CD8-positive, alpha-beta memory T cell (primary cell): ENCODE measurements around the gene TEX52. TPM values are rescaled to one million over a fixed set of nuclear protein-coding genes. Genes with fewer than 3 reads are reported as not detected.
"Not testable (repeated sequence)": the region's sequence is repeated elsewhere in the genome, so short reads cannot be mapped to it uniquely, and the experiment has no call there.

ENCODE experiments used
- CTCF ChIA-PET: fragments of 350-600 bp; sonication (Branson Sonifier 250); formaldehyde crosslinking; loops from one replicate; lab custom pipeline; 2021; ENCODE audit warnings: antibody characterized with exemption; lab: Charles Lee
- POLR2A ChIA-PET: fragments of 350-600 bp; sonication (Branson Sonifier 250); formaldehyde crosslinking; loops from one replicate; lab custom pipeline; 2021; ENCODE audit warnings: antibody characterized with exemption; lab: Charles Lee
- DNase-seq, 5 donors: peaks; one replicate each; pipeline versions ENCODE4 v3.0.0 to v3.0.0-alpha.2; 2020 to 2022; ENCODE audit warnings: mixed read lengths in 1 of 5
- H3K27ac ChIP-seq: one replicate; pipeline ENCODE4 v1.7.0; 2013; ENCODE audit warnings: low read depth, mild to moderate bottlenecking, low read length, moderate library complexity
- H3K27me3 ChIP-seq: 2 replicates; pipeline ENCODE4 v1.7.0; 2013; ENCODE audit warnings: low read length, mild to moderate bottlenecking; ENCODE audit not compliant: insufficient read depth, poor library complexity, severe bottlenecking
- H3K36me3 ChIP-seq: 2 replicates; pipeline ENCODE4 v1.7.0; 2013; ENCODE audit warnings: mild to moderate bottlenecking, low read length, moderate library complexity; ENCODE audit not compliant: insufficient read depth
- H3K4me1 ChIP-seq: 2 replicates; pipeline ENCODE4 v1.7.0; 2013; ENCODE audit warnings: mild to moderate bottlenecking, low read length, moderate library complexity; ENCODE audit not compliant: insufficient read depth
- H3K4me3 ChIP-seq: 2 replicates; pipeline ENCODE4 v1.7.0; 2013; ENCODE audit warnings: mild to moderate bottlenecking, low read length
- H3K9me3 ChIP-seq: 2 replicates; pipeline ENCODE4 v1.7.0; 2013; ENCODE audit warnings: mild to moderate bottlenecking, low read length
- H3K27ac Mint-ChIP-seq, 8 donors: one replicate each; pipeline ENCODE4 v1.8.0; 2020 to 2021; ENCODE audit warnings: mixed read lengths in 8 of 8, mild to moderate bottlenecking in 6 of 8, inconsistent platforms in 3 of 8, moderate library complexity in 3 of 8
- H3K27me3 Mint-ChIP-seq, 2 donors: one replicate each; pipeline ENCODE4 v1.8.0; 2020 to 2021; ENCODE audit warnings: mixed read lengths in 2 of 2, mild to moderate bottlenecking in 1 of 2, moderate library complexity in 1 of 2
- H3K36me3 Mint-ChIP-seq, 3 donors: one replicate each; pipeline ENCODE4 v1.8.0; 2020 to 2021; ENCODE audit warnings: mixed read lengths in 3 of 3, inconsistent platforms in 1 of 3, mild to moderate bottlenecking in 1 of 3
- H3K4me1 Mint-ChIP-seq, 3 donors: one replicate each; pipeline ENCODE4 v1.8.0; 2020 to 2021; ENCODE audit warnings: mixed read lengths in 3 of 3, inconsistent platforms in 1 of 3, mild to moderate bottlenecking in 1 of 3
- H3K4me3 Mint-ChIP-seq, 7 donors: one replicate each; pipeline ENCODE4 v1.8.0; 2020 to 2021; ENCODE audit warnings: mixed read lengths in 7 of 7, mild to moderate bottlenecking in 6 of 7, moderate library complexity in 4 of 7, inconsistent platforms in 2 of 7
- H3K9me3 Mint-ChIP-seq, 5 donors: one replicate each; pipeline ENCODE4 v1.8.0; 2020 to 2022; ENCODE audit warnings: mixed read lengths in 5 of 5, mild to moderate bottlenecking in 3 of 5, moderate library complexity in 2 of 5, inconsistent platforms in 1 of 5
- polyA plus RNA-seq: library from polyadenylated mRNA; unstranded; fragments of 300-500 nt; fragmentation: Illumina TruSeq; gene quantifications from one replicate; pipeline ENCODE4 v1.2.3, GENCODE V29; 2021
- total RNA-seq, 2 experiments: library from RNA; stranded (reverse); gene quantifications; one replicate each; pipeline ENCODE4 v1.2.3, GENCODE V29; 2021

TEX52 gene
- total and polyA plus RNA-seq, 3 experiments from 2014 or later = not detected

DNA sequence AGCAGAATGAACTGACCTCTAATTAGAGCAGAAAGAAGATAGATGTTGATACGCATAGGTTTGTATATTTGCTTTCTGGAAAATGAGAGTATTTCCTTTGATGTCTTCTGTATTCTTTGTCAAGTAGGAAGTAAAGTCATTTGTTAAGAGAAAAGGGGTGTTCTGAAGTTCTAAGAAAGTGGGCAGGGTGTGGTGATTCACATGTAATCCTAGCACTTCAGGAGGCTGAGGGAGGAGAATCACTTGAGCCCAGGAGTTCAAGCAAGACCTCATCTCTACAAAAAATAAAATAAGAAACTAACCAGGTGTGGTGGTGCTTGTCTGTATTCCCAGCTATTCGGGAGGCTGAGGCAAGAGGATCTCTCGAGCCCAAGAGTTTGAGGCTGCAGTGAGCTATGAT is 23.0 kb upstream of the TEX52 start:
- no peaks in the 10 kb centered on the region for H3K36me3 ChIP-seq
- Mint-ChIP-seq H3K4me1 (peaks cover 37 to 50% (median 44%) of the 10 kb centered on the region in 3 donors), H3K36me3 (peaks cover 0 to 25% (median 2%) of the 10 kb centered on the region in 3 donors), H3K9me3 (no peaks in the 10 kb centered on the region), H3K27me3 (peaks cover 0 to 3% of the 10 kb centered on the region in 2 donors), H3K27ac (peak overlapping the region in 5 of 8 donors; percentile 13 to 46 (median 19)), H3K4me3 (peak overlapping the region in 1 of 7 donors; percentile 12)
- POLR2A ChIA-PET = interaction anchor here (2.0 kb wide), 1 partner anchor 11 kb away, joined by 8 read pairs; the partner anchor contains the start of gene TULP3
- H3K27ac ChIP-seq = no peak overlapping the region
- H3K4me1 ChIP-seq = peaks cover 27% of the 10 kb centered on the region
- H3K4me3 ChIP-seq = no peak overlapping the region
- no peak for DNase-seq
- no peaks in the 10 kb centered on the region for H3K9me3 ChIP-seq
- H3K27me3 ChIP-seq = no peaks in the 10 kb centered on the region
- CTCF ChIA-PET = interaction anchor here (1.8 to 2.6 kb wide), 2 partner anchors 11 to 13 kb away, joined by 3 to 11 read pairs; partner anchors contain the start of gene TULP3

DNA sequence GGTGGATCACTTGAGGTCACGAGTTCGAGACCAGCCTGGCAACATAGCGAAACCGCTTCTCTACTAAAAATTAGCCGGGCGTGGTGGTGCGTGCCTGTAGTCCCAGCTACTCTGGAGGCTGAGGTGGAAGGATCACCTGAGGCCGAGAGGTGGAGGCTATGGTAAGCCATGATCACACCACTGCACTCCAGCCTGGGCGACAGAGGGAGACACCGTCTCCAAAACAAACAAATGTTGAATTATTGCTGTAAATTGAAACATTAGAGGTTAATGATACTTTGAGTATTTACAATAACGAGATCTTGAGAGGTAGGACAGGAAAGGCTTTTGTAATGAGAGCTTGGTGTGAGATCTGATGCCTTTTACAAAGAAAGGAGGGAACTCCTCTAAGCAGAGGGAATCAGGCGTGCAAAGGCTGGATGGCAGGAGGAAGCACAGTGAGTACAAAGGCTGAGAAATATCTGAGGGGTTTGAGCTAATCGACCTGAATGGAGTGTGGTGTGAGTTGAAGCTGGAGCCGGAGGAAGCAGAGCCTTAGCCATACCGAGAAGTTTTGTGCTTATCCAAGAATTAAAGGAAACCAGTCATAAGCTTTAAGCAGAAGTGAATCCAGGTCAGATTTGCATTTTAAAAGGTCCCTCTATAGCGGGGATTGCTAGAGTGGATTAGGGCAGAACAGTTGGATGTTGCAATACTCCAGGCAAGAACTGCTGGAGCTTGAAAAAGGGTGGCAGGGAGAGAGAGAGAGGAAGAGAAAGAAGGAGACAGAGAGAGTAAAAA is 21.3 kb upstream of the TEX52 start:
- Histone ChIP-seq H3K27ac (peak overlapping the region; percentile 92), H3K9me3 (no peaks in the 10 kb centered on the region), H3K4me1 (peaks cover 27% of the 10 kb centered on the region), H3K4me3 (peak overlapping the region; percentile 78), H3K36me3 (no peaks in the 10 kb centered on the region), H3K27me3 (no peaks in the 10 kb centered on the region)
- H3K27ac Mint-ChIP-seq = peak overlapping the region; percentile 98 to 100 (median 100)
- H3K4me1 Mint-ChIP-seq = peaks cover 33 to 47% (median 39%) of the 10 kb centered on the region in 3 donors
- H3K36me3 Mint-ChIP-seq = peaks cover 0 to 22% (median 0%) of the 10 kb centered on the region in 3 donors
- H3K9me3 Mint-ChIP-seq = no peaks in the 10 kb centered on the region
- ChIA-PET POLR2A (interaction anchor here (1.4 to 2.0 kb wide), 2 partner anchors 12 to 187 kb away, joined by 6 to 8 read pairs; partner anchors contain the start of gene TULP3), CTCF (interaction anchor here (0.7 to 1.9 kb wide), 4 partner anchors 10 to 17 kb away, joined by 3 to 7 read pairs (median 4); partner anchors contain the start of gene TULP3)
- DNase-seq = no peak
- H3K4me3 Mint-ChIP-seq = peak overlapping the region; percentile 98 to 100 (median 99)
- peaks cover 0 to 3% of the 10 kb centered on the region in 2 donors for H3K27me3 Mint-ChIP-seq

DNA sequence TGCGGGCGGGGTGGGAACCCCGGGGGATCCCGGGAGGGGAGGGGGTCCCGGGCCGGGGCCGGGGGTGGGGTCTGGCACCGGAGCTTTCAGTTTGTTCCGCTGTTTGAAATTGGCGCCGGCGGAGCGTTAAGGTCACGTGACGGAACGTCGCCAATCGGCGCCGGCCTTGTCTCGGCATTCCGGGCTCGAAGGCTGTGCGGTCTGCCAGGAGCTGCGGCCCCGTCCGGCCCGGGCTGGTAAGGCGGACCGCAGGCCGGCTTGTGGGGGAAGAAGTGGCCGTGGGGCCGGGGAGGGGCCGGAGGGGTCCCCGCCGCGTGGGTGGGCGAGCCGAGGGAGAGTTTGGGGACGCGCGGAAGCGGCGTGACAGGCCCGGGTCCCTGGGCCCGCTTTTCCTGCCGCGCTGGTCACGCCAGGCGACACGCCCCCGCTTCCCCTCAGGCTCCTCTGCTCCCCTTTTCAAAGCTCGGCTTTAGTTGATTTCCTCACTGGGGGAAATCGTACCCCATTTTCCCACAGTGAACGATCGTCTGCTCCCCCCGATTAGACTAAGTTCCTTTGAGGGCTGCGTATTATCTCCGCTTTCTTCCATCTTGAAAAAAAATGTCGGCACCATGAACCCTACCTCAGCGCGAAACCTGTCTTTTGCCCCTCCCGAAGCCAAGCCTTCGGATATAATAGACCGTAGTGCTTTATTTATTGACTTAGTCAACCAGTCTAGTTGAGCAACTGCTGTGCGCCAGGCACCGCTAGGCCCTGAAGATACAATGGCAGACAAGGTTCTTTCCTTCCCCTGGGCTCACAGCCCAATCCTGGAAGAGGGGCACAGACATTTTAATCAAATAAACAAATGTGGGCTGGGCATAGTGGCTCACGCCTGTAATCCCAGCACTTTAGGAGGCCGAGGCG is 20.5 kb upstream of the TEX52 start, which contains the start of the genes FOXM1 and RHNO1:
Gene FOXM1 (minus strand): TSS at position 128 of the 906 bp plus-strand sequence. CDS start 2,696 bp downstream, outside the sequence.
Gene RHNO1 (plus strand): TSS at position 177 of the 906 bp plus-strand sequence. CDS start 8,144 bp downstream, outside the sequence.
- ChIA-PET CTCF (interaction anchor here (1.2 to 1.9 kb wide), 2 partner anchors 10 to 13 kb away, joined by 5 to 7 read pairs; partner anchors contain the start of gene TULP3), POLR2A (interaction anchor here (1.1 to 1.5 kb wide), 5 partner anchors 8 to 186 kb away, joined by 3 to 13 read pairs (median 6); partner anchors contain the start of genes ITFG2 and TULP3)
- Mint-ChIP-seq H3K27me3 (peaks cover 0 to 3% of the 10 kb centered on the region in 2 donors), H3K4me1 (peaks cover 33 to 47% (median 39%) of the 10 kb centered on the region in 3 donors), H3K4me3 (peak within 1 kb of the TSS; percentile 98 to 100 (median 99)), H3K36me3 (peaks cover 0 to 22% (median 0%) of the 10 kb centered on the region in 3 donors), H3K27ac (peak within 1 kb of the TSS; percentile 98 to 100 (median 100)), H3K9me3 (no peaks in the 10 kb centered on the region)
- Histone ChIP-seq H3K9me3 (no peaks in the 10 kb centered on the region), H3K36me3 (no peaks in the 10 kb centered on the region), H3K27ac (peak within 1 kb of the TSS; percentile 92), H3K27me3 (no peaks in the 10 kb centered on the region), H3K4me1 (peaks cover 27% of the 10 kb centered on the region), H3K4me3 (peak within 1 kb of the TSS; percentile 78)
- DNase-seq = peak; percentile 83 to 90 (median 85)

DNA sequence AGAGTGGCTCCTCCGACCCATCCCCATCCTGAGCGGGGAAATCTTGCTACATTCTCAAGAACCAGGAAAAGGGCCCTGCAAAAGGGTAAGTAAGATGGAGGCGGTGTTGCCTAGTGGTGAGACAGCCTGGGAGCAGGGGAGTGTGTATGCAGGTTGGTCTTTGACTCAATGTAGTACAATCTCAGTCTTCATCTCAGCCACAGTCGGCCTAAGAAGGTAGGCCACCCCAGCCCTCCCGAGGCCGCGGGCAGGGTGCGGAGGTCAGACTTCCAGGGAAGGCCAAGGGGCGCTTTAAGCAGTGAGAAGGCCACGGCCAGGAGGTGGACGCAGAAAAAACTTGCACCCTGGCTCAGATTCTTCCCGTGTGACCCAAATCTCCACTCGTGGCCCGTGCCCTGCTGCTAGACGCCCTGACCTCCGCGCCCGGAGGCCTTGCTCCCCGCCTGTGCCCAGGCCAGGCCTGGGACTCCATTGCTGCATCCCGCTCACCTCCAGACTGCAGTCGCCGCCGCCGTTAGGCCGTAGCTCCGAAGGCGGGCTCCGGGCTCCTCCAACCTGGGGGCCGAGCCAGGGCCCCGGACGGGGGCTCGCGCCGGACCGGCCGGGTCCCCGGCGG is 19.7 kb upstream of the TEX52 start:
- ChIA-PET CTCF (no interaction called here), POLR2A (interaction anchor here (1.1 to 1.5 kb wide), 5 partner anchors 9 to 185 kb away, joined by 3 to 13 read pairs (median 6); partner anchors contain the start of genes ITFG2 and TULP3)
- Histone ChIP-seq H3K27me3 (no peaks in the 10 kb centered on the region), H3K9me3 (no peaks in the 10 kb centered on the region), H3K27ac (peak overlapping the region; percentile 92), H3K4me1 (peaks cover 27% of the 10 kb centered on the region), H3K4me3 (peak overlapping the region; percentile 78), H3K36me3 (no peaks in the 10 kb centered on the region)
- Mint-ChIP-seq H3K4me3 (peak overlapping the region; percentile 80 to 100 (median 87)), H3K4me1 (peaks cover 31 to 42% (median 34%) of the 10 kb centered on the region in 3 donors), H3K36me3 (peaks cover 0 to 19% (median 0%) of the 10 kb centered on the region in 3 donors), H3K27ac (peak overlapping the region; percentile 59 to 99 (median 86)), H3K27me3 (peaks cover 0 to 3% of the 10 kb centered on the region in 2 donors), H3K9me3 (no peaks in the 10 kb centered on the region)
- no peak for DNase-seq

DNA sequence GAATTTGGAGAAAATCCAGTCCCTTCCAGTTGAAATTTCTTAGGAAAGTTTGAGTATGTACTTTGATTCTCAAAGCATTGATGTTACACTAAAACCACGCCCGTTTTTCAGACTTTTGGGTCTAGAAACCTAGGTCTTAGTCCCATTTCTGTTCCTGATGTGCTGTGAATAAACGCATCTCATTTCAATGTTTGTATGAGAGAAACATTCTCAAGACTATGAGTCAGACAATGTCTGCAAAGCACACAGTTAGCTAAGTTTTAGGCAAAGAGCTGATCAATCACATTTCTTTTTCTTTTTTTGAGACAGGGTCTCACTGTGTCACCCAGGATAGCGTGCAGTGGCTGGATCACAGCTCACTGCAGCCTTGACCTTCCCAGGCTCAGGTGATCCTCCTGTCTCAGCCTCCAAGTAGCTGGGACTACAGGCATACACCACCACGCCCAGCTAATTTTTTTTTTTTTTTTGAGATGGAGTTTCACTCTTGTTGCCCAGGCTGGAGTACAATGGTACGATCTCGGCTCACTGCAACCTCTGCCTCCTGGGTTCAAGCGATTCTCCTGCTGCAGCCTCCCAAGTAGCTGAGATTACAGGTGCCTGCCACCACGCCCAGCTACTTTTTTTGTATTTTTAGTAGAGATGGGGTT is 12.3 kb upstream of the TEX52 start:
- H3K36me3 Mint-ChIP-seq, H3K27me3 ChIP-seq, H3K9me3 ChIP-seq, POLR2A ChIA-PET, H3K27ac Mint-ChIP-seq, H3K4me1 Mint-ChIP-seq, H3K9me3 Mint-ChIP-seq, H3K36me3 ChIP-seq, DNase-seq, H3K4me3 ChIP-seq, CTCF ChIA-PET, H3K4me3 Mint-ChIP-seq, H3K27me3 Mint-ChIP-seq, H3K27ac ChIP-seq, H3K4me1 ChIP-seq: not testable (repeated sequence)

DNA sequence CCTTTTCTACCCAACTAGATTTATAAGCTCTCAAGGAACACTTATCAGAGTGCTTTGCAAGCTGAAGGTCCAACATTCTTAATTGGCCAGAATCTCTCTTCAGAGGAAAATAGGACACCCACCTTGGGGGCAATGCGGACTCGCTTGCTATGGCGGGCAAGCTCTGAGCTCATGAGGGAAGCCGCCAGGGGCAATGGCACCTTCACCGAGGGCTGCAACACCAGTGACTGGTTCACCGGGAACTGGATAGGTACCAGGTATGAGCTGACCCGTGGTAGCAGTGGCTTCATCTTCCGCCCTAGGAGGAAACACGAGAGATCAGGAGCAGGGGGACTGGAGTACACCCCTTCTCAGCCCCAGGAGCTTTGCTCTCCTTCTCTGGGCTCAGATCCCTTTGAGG is 7.4 kb upstream of the TEX52 start:
- Histone ChIP-seq H3K27me3 (no peaks in the 10 kb centered on the region), H3K27ac (no peak overlapping the region), H3K36me3 (no peaks in the 10 kb centered on the region), H3K4me1 (no peaks in the 10 kb centered on the region), H3K4me3 (no peak overlapping the region), H3K9me3 (no peaks in the 10 kb centered on the region)
- H3K9me3 Mint-ChIP-seq = no peaks in the 10 kb centered on the region
- H3K27me3 Mint-ChIP-seq = no peaks in the 10 kb centered on the region
- peaks cover 5 to 10% (median 8%) of the 10 kb centered on the region in 3 donors for H3K4me1 Mint-ChIP-seq
- H3K27ac Mint-ChIP-seq = peak overlapping the region in 1 of 8 donors; percentile 68
- ChIA-PET CTCF (no interaction called here), POLR2A (interaction anchor here (0.7 kb wide), 1 partner anchor 68 kb away, joined by 3 read pairs; no protein-coding TSS in a partner anchor)
- peaks cover 0 to 8% (median 0%) of the 10 kb centered on the region in 3 donors for H3K36me3 Mint-ChIP-seq
- no peak for DNase-seq
- H3K4me3 Mint-ChIP-seq = no peak overlapping the region
